H1 (cell line): Measurements from ENCODE around the gene OTC. TPM values are rescaled to one million over a fixed set of nuclear protein-coding genes. Genes with fewer than 3 reads are reported as not detected.

Experiments
- CTCF ChIA-PET: fragments of 300-600 bp; sonication (Branson Sonifier 250); formaldehyde crosslinking; loops from one replicate; lab custom pipeline; 2021; ENCODE audit not compliant: partially characterized antibody; lab: Charles Lee
- POLR2A ChIA-PET: fragments of 300-600 bp; sonication (Branson Sonifier 250); formaldehyde crosslinking; loops from one replicate; lab custom pipeline; 2021; ENCODE audit warnings: inconsistent platforms; ENCODE audit not compliant: partially characterized antibody; lab: Charles Lee
- DNase-seq, 2 experiments: peaks; one replicate each; pipeline versions ENCODE4 v3.0.0 to v3.0.0-alpha.2; 2010 to 2022; ENCODE audit warnings: low spot score in 2 of 2, low read depth in 1 of 2, mixed read lengths in 1 of 2
- FAIRE-seq: peaks from 2 replicates; lab custom pipeline; 2011; peaks lifted over from hg19 to GRCh38; lab: Jason Lieb, UNC
- H2AFZ ChIP-seq: 2 replicates; pipeline ENCODE4 v1.8.1; 2012; ENCODE audit warnings: low read length, inconsistent platforms
- H2AK5ac ChIP-seq: 2 replicates; pipeline ENCODE4 v1.6.1; 2013; ENCODE audit warnings: low read depth, low read length
- H2BK120ac ChIP-seq: replicated peaks from 2 replicates; pipeline ENCODE3; 2013; ENCODE audit warnings: low read depth, low read length, inconsistent platforms
- H2BK12ac ChIP-seq: 2 replicates; pipeline ENCODE4 v1.6.1; 2013; ENCODE audit warnings: low read depth, low read length
- H2BK15ac ChIP-seq: 2 replicates; pipeline ENCODE4 v1.6.1; 2013; ENCODE audit warnings: low read length
- H2BK20ac ChIP-seq: 2 replicates; pipeline ENCODE4 v1.6.1; 2013; ENCODE audit warnings: low read length
- H2BK5ac ChIP-seq: 2 replicates; pipeline ENCODE4 v1.6.1; 2013; ENCODE audit warnings: low read depth, low read length
- H3K14ac ChIP-seq: 2 replicates; pipeline ENCODE4 v1.6.1; 2013; ENCODE audit warnings: inconsistent platforms; ENCODE audit not compliant: insufficient read length
- H3K18ac ChIP-seq: 2 replicates; pipeline ENCODE4 v1.6.1; 2013; ENCODE audit warnings: low read length; ENCODE audit errors: extremely low read depth
- H3K23ac ChIP-seq: 2 replicates; pipeline ENCODE4 v1.6.1; 2013; ENCODE audit warnings: inconsistent platforms; ENCODE audit not compliant: insufficient read length
- H3K23me2 ChIP-seq: 2 replicates; pipeline ENCODE4 v1.6.1; 2013; ENCODE audit warnings: low read depth, low read length
- H3K27ac ChIP-seq: 2 replicates; pipeline ENCODE4 v1.6.1; 2011; ENCODE audit warnings: low read depth, low read length, inconsistent platforms
- H3K27me3 ChIP-seq, 4 experiments: replicated peaks in 1 of 4; 1 replicate in 1 of 4; 2 replicates in 3 of 4; pipeline versions ENCODE4 v1.6.1 to v1.8.1; 2011 to 2013; ENCODE audit warnings: low read length in 3 of 4, mild to moderate bottlenecking in 3 of 4, inconsistent platforms in 2 of 4, mixed read lengths in 2 of 4, moderate library complexity in 1 of 4; ENCODE audit not compliant: control insufficient read depth in 3 of 4, insufficient read depth in 3 of 4; ENCODE audit errors: extremely low read depth in 1 of 4
- H3K36me3 ChIP-seq, 4 experiments: 2 replicates each; pipeline versions ENCODE4 v1.6.1 to v1.8.1; 2011 to 2013; ENCODE audit warnings: mild to moderate bottlenecking in 4 of 4, low read length in 3 of 4, moderate library complexity in 2 of 4, control low read depth in 1 of 4, inconsistent platforms in 1 of 4; ENCODE audit not compliant: insufficient read depth in 4 of 4, control insufficient read depth in 2 of 4
- H3K4ac ChIP-seq: replicated peaks from 2 replicates; pipeline ENCODE3; 2013; ENCODE audit warnings: low read length, low read depth, mixed read lengths, inconsistent platforms; ENCODE audit not compliant: insufficient read length
- H3K4me1 ChIP-seq, 4 experiments: replicated peaks in 1 of 4; 1 replicate in 1 of 4; 2 replicates in 3 of 4; pipeline versions ENCODE4 v1.6.1 to v1.8.1; 2011 to 2013; ENCODE audit warnings: low read length in 3 of 4, inconsistent platforms in 2 of 4, mixed read lengths in 1 of 4; ENCODE audit not compliant: insufficient read depth in 4 of 4, control insufficient read depth in 3 of 4
- H3K4me2 ChIP-seq, 2 experiments: 2 replicates each; pipeline versions ENCODE4 v1.6.1 to v1.8.1; 2011 to 2013; ENCODE audit warnings: low read depth in 2 of 2, low read length in 2 of 2, control low read depth in 1 of 2, inconsistent platforms in 1 of 2, mild to moderate bottlenecking in 1 of 2; ENCODE audit not compliant: insufficient read depth in 1 of 2
- H3K4me3 ChIP-seq, 4 experiments: fragments of 200-600, 300-600 bp in 1 of 4; sonication (generic), shearing (Covaris generic), sonication (Bioruptor Twin) in 1 of 4; 2 replicates each; pipeline versions ENCODE4 v1.5.1 to v1.8.1; 2011 to 2016; ENCODE audit warnings: low read length in 4 of 4, low read depth in 3 of 4, control low read depth in 2 of 4, inconsistent platforms in 2 of 4, mild to moderate bottlenecking in 2 of 4, mixed read lengths in 1 of 4, moderate library complexity in 1 of 4; ENCODE audit not compliant: insufficient read depth in 2 of 4; ENCODE audit errors: extremely low read depth in 1 of 4
- H3K56ac ChIP-seq: replicated peaks from 2 replicates; pipeline ENCODE3; 2013; ENCODE audit warnings: low read depth, mild to moderate bottlenecking, mixed read lengths, low read length, inconsistent platforms; ENCODE audit not compliant: insufficient read length
- H3K79me1 ChIP-seq: 2 replicates; pipeline ENCODE4 v1.6.1; 2013; ENCODE audit warnings: low read depth, low read length, control low read depth
- H3K79me2 ChIP-seq, 2 experiments: 2 replicates each; pipeline versions ENCODE4 v1.6.1 to v1.8.1; 2012 to 2013; ENCODE audit warnings: low read length in 2 of 2, mild to moderate bottlenecking in 2 of 2, inconsistent platforms in 1 of 2; ENCODE audit not compliant: insufficient read depth in 2 of 2, control insufficient read depth in 1 of 2
- H3K9ac ChIP-seq, 4 experiments: replicated peaks in 1 of 4; 1 replicate in 1 of 4; 2 replicates in 3 of 4; pipeline versions ENCODE4 v1.6.1 to v1.8.1; 2011 to 2013; ENCODE audit warnings: low read depth in 3 of 4, low read length in 3 of 4, control low read depth in 2 of 4, mild to moderate bottlenecking in 2 of 4, moderate library complexity in 2 of 4, inconsistent platforms in 1 of 4; ENCODE audit errors: extremely low read depth in 1 of 4
- H3K9me3 ChIP-seq, 2 experiments: 2 replicates each; pipeline versions ENCODE4 v1.6.1 to v1.8.1; 2012 to 2013; ENCODE audit warnings: mild to moderate bottlenecking in 2 of 2, moderate library complexity in 2 of 2, control low read depth in 1 of 2, inconsistent platforms in 1 of 2, low read depth in 1 of 2, low read length in 1 of 2, mixed read lengths in 1 of 2; ENCODE audit not compliant: insufficient read depth in 2 of 2
- H4K20me1 ChIP-seq, 2 experiments: replicated peaks in 1 of 2; 2 replicates each; pipeline versions ENCODE3 to v1.8.1; 2011 to 2013; ENCODE audit warnings: inconsistent platforms in 2 of 2, low read length in 2 of 2, mild to moderate bottlenecking in 1 of 2; ENCODE audit not compliant: insufficient read depth in 2 of 2, control insufficient read depth in 1 of 2
- H4K5ac ChIP-seq: 2 replicates; pipeline ENCODE4 v1.6.1; 2013; ENCODE audit warnings: low read length, low read depth, mixed read lengths, inconsistent platforms; ENCODE audit not compliant: insufficient read length
- H4K8ac ChIP-seq: 2 replicates; pipeline ENCODE4 v1.8.0; 2013; ENCODE audit warnings: mild to moderate bottlenecking, moderate library complexity, low read length, inconsistent platforms; ENCODE audit not compliant: insufficient read depth; ENCODE audit errors: extremely low read depth
- H4K91ac ChIP-seq: replicated peaks from 2 replicates; pipeline ENCODE3; 2013; ENCODE audit warnings: low read length, mixed read lengths, inconsistent platforms; ENCODE audit not compliant: insufficient read length
- ATF2 ChIP-seq: IDR thresholded peaks from 2 replicates; pipeline ENCODE4 v1.6.1; 2012; ENCODE audit warnings: low read length, inconsistent platforms
- CTBP2 ChIP-seq: IDR thresholded peaks from 2 replicates; pipeline ENCODE4 v1.7.0; 2011; ENCODE audit warnings: borderline replicate concordance, mild to moderate bottlenecking, moderate library complexity, mixed read lengths, low read length; ENCODE audit not compliant: insufficient read depth, insufficient read length
- RAD21 ChIP-seq, 2 experiments: IDR thresholded peaks in 1 of 2; conservative IDR thresholded peaks in 1 of 2; 2 replicates each; pipeline ENCODE4 v1.6.1; 2011; ENCODE audit warnings: low read depth in 2 of 2, low read length in 2 of 2, improper control_type of control experiment in 1 of 2, inconsistent platforms in 1 of 2, mild to moderate bottlenecking in 1 of 2, moderate library complexity in 1 of 2
- RFX5 ChIP-seq: IDR thresholded peaks from 2 replicates; pipeline ENCODE4 v1.6.1; 2011; ENCODE audit warnings: low read depth, low read length, improper control_type of control experiment, borderline replicate concordance
- TEAD4 ChIP-seq: IDR thresholded peaks from 2 replicates; pipeline ENCODE4 v1.6.1; 2012; ENCODE audit warnings: low read depth, low read length, inconsistent platforms, mixed read lengths
- WGBS, 2 experiments: shearing (Covaris generic) in 1 of 2; methylation state at CpG; one replicate each; pipeline versions ENCODE4 v1.1.6 to v1.1.7; 2013 to 2015; ENCODE audit warnings: low lambda C conversion rate in 2 of 2, mixed read lengths in 2 of 2, inconsistent platforms in 1 of 2, low coverage in 1 of 2, missing lambda C conversion rate in 1 of 2; ENCODE audit not compliant: insufficient replicate concordance in 2 of 2, insufficient coverage in 1 of 2, insufficient read length in 1 of 2; ENCODE audit errors: extremely low coverage in 1 of 2, missing lambda C conversion rate in 1 of 2; 5-methylcytosine and 5-hydroxymethylcytosine counted together
- polyA plus RNA-seq, 7 experiments: library from polyadenylated mRNA; depleted of rRNA in 3 of 7; stranded (reverse) in 5 of 7; unstranded in 2 of 7; fragments of >200 nt in 5 of 7; fragments of 200-250 nt in 2 of 7; gene quantifications; 1 replicate in 5 of 7; 2 replicates in 1 of 7; 4 replicates in 1 of 7; pipeline versions ENCODE4 v1.2.1 to v1.2.3, GENCODE V29; 2011 to 2013; ENCODE audit warnings: missing spikeins in 2 of 7, mixed read lengths in 2 of 7
- total RNA-seq: library from RNA; stranded (reverse); fragmentation: NEBNext Ultra II Directional; extraction: Animal tissue kit (Norgen Biotek cat#: 25700); gene quantifications from 2 replicates; pipeline ENCODE4 v1.2.1, GENCODE V29; 2021

OTC gene
- total and polyA plus RNA-seq, 2 of the 8 experiments (the other 6 are each of a cell fraction or from before 2014, with no cell fraction given): not detected

GRCh38 chrX:38326086-38326485, 26.3 kb upstream of the OTC start:
- Histone ChIP-seq H3K56ac (no peak overlapping the region), H3K4ac (no peak overlapping the region), H4K91ac (no peak overlapping the region), H3K23ac (no peak overlapping the region), H3K18ac (no peak overlapping the region), H3K14ac (no peak overlapping the region), H4K20me1 (no peaks in the 10 kb centered on the region), H3K4me2 (peak overlapping the region; percentile 62 to 70; a peak in 3 of 4 replicates), H3K79me1 (no peaks in the 10 kb centered on the region), H2BK20ac (no peak overlapping the region), H2BK120ac (no peak overlapping the region), H4K8ac (no peak overlapping the region), H3K36me3 (no peaks in the 10 kb centered on the region), H3K9me3 (no peaks in the 10 kb centered on the region), H2AK5ac (no peak overlapping the region), H3K9ac (no peak overlapping the region; a peak in 1 of 7 replicates), H2BK12ac (no peak overlapping the region), H3K27ac (no peak overlapping the region), H2AFZ (no peak overlapping the region), H3K4me3 (peak overlapping the region; percentile 49 to 85 (median 70); a peak in 6 of 8 replicates), H4K5ac (no peak overlapping the region), H3K79me2 (peaks cover 0 to 8% of the 10 kb centered on the region in 2 experiments; a peak in 1 of 4 replicates), H3K4me1 (no peaks in the 10 kb centered on the region; a peak in 1 of 7 replicates), H2BK5ac (no peak overlapping the region), H3K23me2 (no peaks in the 10 kb centered on the region), H2BK15ac (no peak overlapping the region), H3K27me3 (no peaks in the 10 kb centered on the region)
- FAIRE-seq (no peak), DNase-seq (no peak)
- 77% methylated on average over 3 of the region's 3 CpGs; no CpG with 5 or more reads in 1 of the 2 experiments for WGBS, 2 experiments
- ChIA-PET CTCF (interaction anchor here (1.5 to 2.1 kb wide), 4 partner anchors 18 to 134 kb away, joined by 5 to 9 read pairs (median 6); no protein-coding TSS in a partner anchor), POLR2A (no interaction called here)
- no peak for TF ChIP-seq TEAD4
- TF ChIP-seq ATF2: no peak
- TF ChIP-seq RAD21 (IDR thresholded peaks at IDR 0.05 in 1 of 2, conservative IDR thresholded peaks at IDR 0.05 in 1 of 2; ENCODE audit: low read depth in 2 of 2, low read length in 2 of 2): no peak
- no peak for TF ChIP-seq RFX5
- no peak for TF ChIP-seq CTBP2
